ENCODE measurements around the gene NUBPL.
"Not testable (repeated sequence)": the region's sequence is repeated elsewhere in the genome, so short reads cannot be mapped to it uniquely, and the experiment has no call there.

NUBPL gene

DNA sequence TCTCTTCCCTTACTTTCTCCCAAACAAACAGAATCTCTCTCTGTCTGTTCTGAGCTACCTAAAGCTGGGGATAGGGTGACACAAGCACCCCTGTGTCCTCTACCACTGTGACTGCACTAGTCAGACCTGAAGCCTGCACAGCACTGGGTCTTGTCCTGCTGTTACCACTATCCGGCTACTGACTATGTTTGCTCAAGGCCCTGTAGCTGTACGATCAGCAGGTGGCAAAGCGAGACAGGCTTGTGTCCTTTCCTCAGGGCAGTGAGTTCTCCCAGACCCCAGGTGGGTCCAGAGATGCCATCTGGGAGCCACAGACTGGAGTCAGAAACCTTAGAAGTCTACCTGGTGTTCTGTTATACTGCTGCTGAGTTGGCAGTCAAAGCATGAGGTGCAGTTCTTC, 116.4 kb downstream of the NUBPL start:
- no peak for DNase-seq

DNA sequence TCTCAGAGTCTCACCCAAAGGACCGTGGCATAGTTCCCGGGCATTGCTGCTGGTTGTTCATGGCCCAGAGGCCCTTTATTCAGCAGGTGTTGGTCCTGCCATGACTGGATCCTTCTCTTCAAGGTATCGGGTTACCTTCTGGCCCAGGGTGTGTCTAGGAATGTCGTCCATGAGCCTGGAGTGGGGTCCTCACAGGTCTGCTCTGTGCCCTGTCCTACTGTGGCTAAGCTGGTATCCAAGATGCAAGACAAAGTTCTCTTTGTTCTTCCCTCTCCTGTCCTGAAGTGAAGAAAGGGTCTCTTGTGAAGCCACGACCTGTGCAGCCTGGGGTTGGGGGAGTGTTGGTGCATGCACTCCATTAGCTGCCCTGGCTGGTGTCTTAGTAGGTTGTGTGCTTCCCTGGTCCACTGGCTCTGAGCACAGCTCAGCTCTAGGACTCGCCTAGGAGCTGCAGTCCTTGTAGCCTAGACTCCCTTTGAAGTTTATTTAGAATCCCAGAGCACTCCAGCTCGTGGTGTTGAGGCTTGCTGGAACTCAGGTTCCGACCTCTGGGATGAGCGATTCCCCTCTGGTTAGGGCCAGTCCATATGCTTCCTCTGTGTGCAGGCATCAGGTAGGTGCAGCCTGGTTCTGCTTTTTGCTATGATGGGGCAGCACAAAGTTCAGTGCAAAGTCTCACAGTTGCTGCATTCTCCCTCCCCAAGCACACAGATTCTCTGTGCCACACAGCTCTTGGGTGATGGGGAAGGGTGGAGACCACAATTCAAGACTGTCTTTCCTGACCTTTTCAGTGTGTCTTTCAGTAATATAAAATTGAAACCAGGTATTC, 117.4 kb downstream of the NUBPL start:
- DNase-seq = no peak

DNA sequence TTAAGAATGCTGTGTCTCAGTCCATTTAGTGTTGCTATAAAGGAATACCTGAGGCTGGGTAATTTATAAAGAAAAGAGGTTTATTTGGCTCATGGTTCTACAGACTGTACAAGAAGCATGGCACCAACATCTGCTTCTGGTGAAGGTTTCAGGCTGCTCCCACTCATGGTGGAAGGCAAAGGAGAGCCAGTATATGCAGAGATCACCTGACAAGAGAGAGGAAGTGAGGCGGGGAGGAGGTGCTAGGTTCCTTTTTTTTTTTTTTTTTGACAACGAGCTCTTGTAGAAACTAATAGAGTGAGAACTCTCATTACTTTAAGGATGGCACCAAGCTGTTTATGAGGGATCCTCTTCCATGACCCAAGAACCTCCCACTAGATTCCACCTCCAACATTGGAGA, 121.6 kb downstream of the NUBPL start:
- no peak for DNase-seq

DNA sequence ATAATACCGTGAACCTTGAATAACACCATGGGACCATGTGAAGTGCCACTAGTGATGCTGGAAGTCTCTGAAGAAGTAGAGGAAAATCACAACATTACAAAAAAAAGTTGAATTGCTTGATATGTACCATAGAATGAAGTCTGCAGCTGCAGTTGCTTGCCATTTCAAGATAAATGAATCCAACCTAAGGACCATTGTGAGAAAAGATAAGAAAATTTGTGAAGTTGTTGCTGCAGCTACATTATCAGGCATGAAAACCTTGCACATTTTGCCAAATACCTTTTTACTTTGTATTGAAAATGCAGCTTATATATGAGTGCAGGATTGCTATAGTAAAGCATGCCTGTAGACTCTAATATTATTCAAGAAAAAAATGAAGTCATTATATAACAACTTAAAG, 126.5 kb downstream of the NUBPL start:
- no peak for DNase-seq

DNA sequence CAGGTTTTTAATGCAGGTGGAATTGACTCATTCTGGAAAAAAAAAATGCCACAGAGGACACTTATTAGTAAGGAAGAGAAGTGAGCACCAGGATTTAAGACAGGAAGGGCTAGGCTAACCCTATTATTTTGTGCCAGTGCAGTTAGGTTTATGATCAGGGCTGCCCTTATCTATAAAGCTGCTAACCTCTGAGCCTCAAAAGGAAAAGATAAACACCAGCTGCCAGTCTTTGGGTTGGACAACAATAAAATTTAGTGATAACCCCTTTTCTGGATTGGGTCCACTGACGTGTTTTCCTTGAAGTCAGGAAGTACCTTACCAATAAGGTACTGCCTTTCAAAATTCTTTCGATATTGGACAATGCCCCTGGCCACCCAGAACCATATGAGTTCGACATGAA, 128.9 kb downstream of the NUBPL start:
- DNase-seq = no peak

DNA sequence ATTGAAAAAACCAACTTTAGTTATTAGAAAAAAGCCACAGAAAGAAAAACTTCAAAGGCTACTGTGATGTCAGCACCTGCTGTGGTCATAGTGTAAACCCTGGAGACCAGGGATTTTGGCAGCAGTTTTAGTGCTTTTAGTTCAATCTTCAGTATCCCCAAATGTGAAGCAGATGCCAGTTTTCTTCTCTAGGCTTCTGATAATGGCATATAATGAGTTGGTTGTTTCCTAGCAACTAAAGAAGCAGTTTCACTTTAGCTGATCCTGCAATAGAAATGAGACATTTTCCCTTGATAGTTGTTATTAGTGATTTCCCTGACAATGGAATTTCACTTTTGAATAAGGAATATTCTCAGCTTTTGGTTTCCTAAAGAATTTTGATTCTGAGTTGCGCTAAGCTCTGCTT, 131.2 kb downstream of the NUBPL start:
- DNase-seq = no peak

DNA sequence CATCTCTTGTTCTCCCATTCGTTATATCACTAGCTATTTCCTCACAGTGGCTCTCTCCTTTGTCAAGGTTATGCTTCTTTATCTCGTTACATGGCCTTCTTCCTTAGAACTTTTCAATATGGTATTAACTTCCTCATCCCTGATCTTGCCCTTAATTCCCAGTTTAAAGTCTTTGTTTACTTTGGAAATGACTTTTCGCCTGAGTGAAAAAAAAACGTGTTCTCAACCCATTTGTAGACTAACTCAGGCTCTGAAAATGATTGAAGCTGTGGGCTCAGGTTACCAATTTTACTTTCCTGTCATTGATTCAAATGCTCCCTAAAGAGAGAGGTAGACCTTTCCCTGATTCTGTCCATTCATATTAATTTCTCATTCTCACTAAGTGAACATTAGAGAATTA, 135.2 kb downstream of the NUBPL start:
- no peak for DNase-seq

DNA sequence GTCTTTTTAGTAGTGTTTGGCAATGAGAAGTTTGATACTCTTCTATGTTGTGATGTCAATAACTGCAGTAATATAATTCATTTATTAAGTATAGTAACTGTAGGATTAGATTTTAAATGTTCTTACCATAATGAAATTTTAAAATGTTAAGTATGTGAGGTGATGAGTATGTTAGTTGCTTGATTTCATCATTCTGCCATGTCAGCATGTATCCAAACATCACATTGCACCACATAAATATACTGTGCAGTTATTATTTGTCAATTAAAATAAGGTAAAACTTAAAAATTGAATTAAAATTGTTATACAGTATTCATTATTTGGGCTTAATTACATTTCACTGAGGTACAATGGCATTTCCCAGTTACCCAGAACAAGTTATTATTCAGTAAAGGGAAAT, 138.6 kb downstream of the NUBPL start:
- no peak for DNase-seq

DNA sequence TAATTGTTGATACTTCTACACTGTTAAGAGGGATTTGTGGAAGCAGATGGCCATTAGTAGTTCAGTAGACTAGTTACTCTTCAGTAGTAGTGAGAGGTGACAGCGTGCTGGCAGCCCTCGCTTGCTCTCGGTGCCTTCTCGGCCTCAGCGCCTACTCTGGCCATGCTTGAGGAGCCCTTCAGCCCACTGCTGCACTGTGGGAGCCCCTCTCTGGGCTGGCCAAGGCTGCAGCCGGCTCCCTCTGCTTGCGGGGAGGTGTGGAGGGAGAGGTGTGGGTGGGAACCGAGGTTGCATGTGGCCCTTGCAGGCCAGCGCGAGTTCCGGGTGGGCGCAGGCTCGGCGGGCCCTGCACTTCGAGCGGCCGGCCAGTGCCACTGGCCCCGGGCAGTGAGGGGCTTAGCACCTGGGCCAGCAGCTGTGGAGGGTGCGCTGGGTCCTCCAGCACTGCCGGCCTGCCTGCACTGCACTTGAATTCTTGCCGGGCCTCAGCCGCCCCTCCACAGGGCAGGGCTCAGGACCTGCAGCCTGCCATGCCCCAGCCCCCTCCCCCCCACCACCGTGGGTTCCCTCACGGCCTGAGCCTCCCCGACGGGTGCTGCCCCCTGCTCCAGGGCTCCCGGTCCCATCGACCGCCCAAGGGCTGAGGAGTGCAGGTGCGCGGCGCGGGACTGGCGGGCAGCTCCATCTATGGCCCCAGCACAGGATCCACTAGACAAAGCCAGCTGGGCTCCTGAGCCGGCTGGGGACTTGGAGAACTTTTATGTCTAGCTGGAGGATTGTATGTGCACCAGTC, 139.3 kb downstream of the NUBPL start:
- no peak for DNase-seq

DNA sequence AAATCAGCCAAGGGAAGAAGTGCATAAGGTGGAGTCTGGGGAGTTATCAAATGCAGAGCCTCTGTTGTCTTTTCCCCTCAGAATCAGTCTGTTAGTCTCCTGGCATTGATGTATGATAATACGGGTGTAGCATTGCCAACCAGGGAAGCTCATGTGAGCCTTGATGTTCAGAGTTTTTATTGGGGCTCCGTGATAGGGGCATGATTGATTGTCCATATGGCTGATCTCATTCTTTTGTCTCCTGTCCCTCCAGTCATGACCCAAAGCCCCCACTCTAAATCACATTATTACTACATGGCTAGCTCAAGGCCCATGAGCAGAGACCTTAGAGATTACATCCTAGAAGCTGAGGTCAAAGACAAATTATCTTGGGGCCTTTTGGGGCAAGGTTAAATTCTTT, 140.9 kb downstream of the NUBPL start:
- no peak for DNase-seq

DNA sequence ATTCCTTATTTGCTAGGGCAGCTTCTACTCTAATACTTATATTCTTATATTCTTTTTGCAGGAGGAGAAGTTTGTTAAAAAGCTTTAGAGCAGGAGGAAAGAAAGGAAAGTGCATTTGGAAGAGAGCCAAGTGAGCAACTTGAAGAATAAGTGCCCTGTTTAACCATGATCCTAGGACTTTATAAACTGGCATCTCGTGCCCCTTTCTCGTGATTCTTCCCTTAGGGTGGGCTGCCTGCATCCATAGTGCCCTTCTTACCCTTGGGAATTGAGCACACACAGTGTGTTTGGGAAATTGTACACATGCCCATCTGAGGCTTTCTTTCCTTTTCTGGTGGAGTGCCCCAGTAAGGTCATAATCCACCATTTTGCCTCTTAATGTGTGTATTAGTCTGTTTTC, 141.9 kb downstream of the NUBPL start:
- no peak for DNase-seq

DNA sequence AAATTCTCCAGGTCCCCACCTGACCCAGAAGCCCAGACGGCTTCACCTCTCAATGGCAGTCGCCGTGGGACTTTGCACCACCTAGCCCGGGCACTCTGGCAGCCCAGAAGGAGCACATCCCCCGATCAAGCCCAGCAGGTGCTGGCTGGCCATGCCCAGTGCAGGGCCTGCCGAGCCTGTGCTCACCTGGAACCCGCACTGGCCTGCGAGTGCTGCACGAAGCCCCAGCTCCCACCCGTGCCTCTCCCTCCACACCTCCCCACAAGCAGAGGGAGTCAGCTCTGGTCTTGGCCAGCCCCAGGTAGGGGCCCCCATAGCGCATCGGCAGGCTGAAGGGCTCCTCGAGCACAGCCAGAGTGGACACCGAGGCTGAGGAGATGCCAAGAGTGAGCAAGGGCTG, 144.5 kb downstream of the NUBPL start:
- DNase-seq = no peak

DNA sequence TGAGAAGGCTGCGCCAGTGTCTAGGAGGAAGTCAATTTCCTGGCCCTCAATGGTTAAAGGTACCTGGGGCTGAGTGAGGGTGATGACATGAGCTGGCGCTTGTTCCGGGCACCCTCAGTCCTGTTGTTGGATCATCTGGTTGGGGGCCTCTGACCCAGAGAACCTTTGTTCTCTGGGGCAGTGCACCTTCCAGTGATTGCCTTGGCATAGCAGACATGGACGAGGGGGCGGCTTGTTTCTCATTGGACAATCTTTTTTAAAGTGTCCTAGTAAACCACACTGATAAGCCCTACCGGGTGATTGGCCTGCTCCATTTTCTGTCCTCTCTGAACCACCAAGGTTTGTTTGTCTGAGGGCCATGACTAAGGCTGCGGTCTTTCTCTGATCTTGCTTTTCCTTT, 147.5 kb downstream of the NUBPL start:
- not testable (repeated sequence) for DNase-seq

DNA sequence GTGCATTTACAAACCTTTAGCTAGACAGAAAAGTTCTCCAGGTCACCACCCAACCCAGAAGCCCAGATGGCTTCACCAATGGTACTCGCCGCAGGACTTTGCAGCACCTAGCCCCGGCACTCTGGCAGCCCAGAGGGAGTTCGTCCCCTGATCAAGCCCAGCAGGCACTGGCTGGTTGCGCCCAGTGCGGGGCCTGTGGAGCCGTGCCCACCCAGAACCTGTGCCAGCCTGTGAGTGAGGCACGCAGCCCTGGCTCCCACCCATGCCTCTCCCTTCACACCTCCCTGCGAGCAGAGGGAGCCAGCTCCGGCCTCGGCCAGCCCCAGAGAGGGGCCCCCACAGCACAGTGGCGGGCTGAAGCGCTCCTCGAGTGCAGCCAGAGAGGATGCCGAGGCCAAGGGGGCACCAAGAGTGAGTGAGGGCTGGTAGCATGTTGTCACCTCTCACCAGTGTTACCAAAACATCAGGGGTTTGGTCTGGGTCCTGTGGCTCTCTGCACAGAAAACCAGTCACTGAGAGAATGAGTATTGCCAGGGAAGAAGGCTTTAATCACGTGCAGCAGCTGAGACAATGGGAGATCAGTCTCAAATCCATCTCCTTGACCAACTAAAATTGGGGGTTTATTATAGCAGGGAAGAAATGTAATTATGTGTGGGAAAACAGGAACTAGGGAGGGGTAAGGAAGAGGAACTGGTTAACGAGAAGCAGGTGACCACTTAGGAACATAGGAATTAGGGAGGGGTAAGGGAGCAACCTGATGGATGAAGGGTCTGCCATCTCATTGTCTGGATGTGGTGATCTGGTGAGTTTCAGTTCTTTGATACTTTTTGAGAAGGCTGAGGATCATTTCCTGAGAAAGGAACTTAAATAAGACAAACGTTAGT, 151.3 kb downstream of the NUBPL start:
- no peak for DNase-seq

DNA sequence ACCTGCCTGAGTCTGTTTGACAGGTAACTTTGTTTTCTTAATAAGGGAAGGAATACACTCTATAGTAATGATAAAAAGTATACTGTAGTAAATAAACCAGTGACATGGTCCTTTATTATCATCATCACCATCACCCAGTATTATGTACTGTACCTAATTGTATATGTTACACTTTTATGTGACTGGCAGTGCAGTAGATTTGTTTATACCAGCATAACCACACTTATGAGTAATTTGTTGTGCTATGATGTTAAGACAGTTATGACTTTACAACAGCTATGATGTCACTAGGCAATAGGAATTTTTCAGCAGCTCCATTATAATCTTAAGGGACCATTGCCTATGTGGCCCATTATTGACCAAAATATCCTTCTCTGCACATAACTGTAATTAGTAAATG, 155.0 kb downstream of the NUBPL start:
- DNase-seq = no peak

DNA sequence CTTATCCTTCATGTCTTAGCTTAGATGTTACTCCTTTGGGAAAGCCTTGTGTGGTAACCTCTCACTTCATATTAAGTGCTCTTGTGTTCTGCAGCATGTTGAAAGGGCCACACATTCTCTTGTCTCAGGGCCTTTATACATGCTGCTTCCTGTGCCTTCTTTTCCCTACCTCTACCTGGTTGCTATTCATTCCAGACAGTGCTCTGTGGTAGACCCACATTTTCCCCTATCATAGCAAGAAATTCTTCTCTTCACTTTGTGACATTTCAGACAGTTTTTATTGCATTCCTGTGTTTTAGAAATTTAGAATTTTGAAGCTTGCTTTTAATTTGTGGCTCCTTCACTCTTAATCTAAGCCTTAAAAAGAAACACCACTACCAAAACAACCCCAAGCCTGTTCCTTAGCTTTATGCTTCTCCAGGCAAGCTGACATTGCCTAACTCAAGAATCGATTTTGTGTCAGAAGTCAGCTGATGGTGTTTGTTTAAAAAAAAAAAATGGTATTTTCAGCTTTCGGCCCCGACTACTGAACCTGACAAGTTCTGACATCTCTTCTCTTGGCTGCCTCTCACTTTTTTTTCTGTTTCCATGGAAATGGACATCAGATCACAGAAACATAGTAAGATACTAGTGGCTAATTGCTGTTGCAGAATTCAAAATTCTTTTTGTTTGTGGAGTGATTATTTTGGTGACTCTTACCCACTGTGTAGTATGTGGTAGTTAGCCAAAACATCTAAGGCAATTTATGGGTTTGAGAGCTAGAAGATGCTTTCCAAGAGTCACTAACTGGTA, 156.3 kb downstream of the NUBPL start:
- no peak for DNase-seq

DNA sequence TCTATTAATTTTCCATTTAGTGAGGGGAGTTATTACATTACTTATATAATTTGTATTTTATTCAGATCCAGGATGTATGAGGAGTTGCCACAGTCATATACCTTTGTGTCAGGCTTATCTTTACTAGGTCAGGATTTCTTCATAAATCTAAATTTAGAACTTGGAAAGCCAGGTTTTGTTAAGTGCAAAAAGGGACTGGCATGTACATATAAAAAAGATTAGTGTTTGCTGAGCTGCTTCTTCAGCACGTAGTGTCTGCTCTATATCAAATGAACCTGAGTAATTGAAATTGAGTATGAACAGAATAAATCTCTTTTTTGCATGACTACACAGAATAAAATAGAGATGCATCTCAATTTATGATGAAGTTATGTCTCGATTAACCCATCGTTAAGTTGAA, 157.4 kb downstream of the NUBPL start:
- no peak for DNase-seq

DNA sequence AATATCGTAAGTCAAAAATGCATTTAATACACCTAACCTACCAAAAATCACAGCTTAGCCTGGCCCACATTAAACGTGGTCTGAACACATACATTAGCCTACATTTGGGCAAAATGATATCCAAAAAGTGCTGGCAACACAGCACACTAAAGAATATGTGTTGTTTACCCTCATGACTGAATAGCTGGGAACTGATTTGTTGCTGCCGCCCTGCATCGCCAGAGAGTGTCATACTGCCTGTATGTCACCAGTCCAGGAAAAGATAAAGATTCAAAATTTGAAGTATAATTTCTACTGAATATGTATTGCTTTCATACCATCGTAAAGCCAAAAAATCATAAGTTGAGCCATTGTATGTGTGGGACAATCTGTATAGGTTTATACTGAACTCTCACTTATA, 157.8 kb downstream of the NUBPL start:
- DNase-seq = no peak

DNA sequence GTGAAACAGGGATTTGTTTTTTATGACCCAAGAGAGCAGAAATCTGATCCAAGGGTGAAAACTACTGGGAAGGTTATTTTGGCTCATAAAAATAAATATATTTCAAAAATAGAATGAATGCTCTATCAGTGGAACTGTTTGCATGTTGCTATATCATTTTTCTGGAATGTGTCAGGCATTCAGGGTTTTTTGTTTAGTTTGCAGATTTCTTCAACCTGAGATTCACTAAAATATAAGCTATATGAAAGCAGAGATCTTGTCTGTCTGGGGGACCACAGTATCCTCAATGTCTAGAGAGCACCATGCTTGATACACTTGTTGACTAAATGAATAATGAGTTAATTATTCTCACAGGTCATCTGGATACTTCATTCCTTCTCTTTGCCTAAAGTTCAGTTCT, 165.1 kb downstream of the NUBPL start:
- DNase-seq = no peak

DNA sequence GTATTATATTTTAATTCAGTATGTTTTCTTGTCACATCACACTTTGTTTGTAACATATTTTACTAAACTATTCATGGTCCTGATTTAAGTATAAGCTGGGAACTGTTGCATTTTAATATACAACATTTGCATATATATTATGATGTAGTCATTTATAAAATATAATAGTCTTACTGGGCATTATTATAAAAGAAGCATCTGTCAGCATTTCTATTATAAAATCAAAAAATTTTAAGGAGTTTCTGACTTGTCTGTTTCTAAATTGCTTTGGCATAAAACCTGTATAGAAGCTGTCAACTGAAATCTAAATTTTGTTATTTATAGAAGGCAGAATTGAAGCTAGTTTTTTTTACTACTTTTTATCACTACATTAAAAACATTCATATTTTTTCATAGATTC, 166.6 kb downstream of the NUBPL start:
- no peak for DNase-seq

DNA sequence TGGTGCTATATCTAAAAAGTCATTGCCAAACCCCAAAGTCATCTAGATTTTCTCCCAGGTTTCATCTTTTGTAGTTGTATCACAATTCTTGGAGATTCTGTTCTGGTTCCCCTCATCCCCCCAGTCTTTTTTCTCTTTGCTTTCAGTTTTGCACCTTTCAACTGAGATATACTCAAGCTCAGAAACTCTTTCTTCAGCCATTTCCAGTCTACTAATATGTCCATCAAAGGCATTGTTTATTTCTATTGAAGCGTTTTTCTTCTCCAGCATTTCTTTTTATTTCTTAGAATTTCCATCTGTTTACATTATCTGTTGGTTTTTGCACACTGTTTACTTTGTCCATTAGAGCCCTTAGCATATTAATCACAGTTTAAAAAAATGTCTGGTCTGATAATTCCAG, 179.5 kb downstream of the NUBPL start:
- DNase-seq = no peak

DNA sequence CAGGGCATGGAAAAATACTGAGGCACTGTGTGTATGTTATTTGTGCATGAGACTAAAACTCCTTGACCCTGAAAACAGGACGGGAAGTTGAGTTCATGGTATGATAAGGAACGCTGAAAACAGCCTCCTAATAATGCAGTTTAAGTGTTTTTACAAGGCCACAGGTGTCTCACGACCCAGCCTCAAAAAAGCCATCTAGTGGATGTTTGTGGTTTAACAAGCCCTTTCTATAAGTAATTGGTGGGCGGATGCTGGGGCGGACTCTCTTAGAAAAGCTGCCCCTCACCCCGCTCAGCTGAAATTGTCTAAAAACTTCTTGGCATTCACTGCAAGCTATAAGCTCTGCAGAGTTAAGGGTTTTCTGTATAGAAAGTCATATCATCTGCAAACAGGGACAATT, 184.5 kb downstream of the NUBPL start:
- DNase-seq = no peak

DNA sequence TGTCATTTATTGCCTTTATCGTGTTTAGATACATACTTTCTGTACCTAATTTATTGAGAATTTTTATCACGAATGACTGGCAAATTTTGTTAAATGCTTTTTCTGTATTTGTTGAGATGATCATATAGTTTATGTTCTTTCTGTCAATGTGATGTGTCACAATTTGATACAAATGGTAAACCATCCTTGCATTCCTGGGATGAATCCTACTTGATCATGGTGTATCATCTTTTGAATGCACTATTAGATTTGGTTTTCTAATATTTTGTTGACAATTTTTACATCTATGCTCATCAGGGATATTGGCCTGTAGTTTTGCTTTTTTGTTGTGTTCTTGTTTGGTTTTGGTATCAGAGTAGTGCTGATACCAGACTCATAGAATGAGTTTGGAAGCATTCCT, 185.1 kb downstream of the NUBPL start:
- DNase-seq = no peak
